T-helper 9 cell (primary cell): Measurements from ENCODE around the gene TLL2.

Experiments
- DNase-seq: peaks from one replicate; pipeline ENCODE4 v3.0.0-alpha.2; 2020

TLL2 gene

GRCh38 chr10:96357038-96357620, 156.6 kb downstream of the TLL2 start:
- no peak for DNase-seq

- no peak for DNase-seq
Observed at GRCh38 chr10:96352582-96352981, 161.1 kb downstream of the TLL2 start.

- no peak for DNase-seq
Observed at GRCh38 chr10:96352027-96352426, 161.7 kb downstream of the TLL2 start.

GRCh38 chr10:96346295-96346694, 167.4 kb downstream of the TLL2 start:
- no peak for DNase-seq

GRCh38 chr10:96345222-96345621, 168.5 kb downstream of the TLL2 start:
- DNase-seq = no peak

GRCh38 chr10:96344178-96344577, 169.5 kb downstream of the TLL2 start:
- no peak for DNase-seq

- no peak for DNase-seq
Observed at GRCh38 chr10:96342402-96342801, 171.3 kb downstream of the TLL2 start.

GRCh38 chr10:96341219-96342182, 172.2 kb downstream of the TLL2 start:
- DNase-seq = no peak

GRCh38 chr10:96339956-96340904, 173.5 kb downstream of the TLL2 start:
- DNase-seq = peak; percentile 30

- DNase-seq = no peak
Observed at GRCh38 chr10:96339383-96339782, 174.3 kb downstream of the TLL2 start.

- DNase-seq = no peak
Observed at GRCh38 chr10:96338279-96338925, 175.3 kb downstream of the TLL2 start.

- no peak for DNase-seq
Observed at GRCh38 chr10:96337106-96337505, 176.6 kb downstream of the TLL2 start.

- DNase-seq = no peak
Observed at GRCh38 chr10:96334616-96335526, 178.9 kb downstream of the TLL2 start.

GRCh38 chr10:96333101-96333500, 180.6 kb downstream of the TLL2 start:
- no peak for DNase-seq

- DNase-seq = no peak
Observed at GRCh38 chr10:96327462-96327861, 186.3 kb downstream of the TLL2 start.

- no peak for DNase-seq
Observed at GRCh38 chr10:96325719-96326373, 187.9 kb downstream of the TLL2 start.

GRCh38 chr10:96324447-96324846, 189.3 kb downstream of the TLL2 start:
- DNase-seq = no peak

GRCh38 chr10:96322275-96322674, 191.5 kb downstream of the TLL2 start:
- no peak for DNase-seq

GRCh38 chr10:96321822-96322221, 191.9 kb downstream of the TLL2 start:
- DNase-seq = no peak

GRCh38 chr10:96319754-96320474, 193.8 kb downstream of the TLL2 start:
- no peak for DNase-seq
